Hematopoietic multipotent progenitor cell treated with erythropoietin and hydrocortisone succinate and interleukin-3 and kit ligand, for 4 days (in vitro differentiated cells): ENCODE data around the gene GNAL.
"Not testable (repeated sequence)": the region's sequence is repeated elsewhere in the genome, so short reads cannot be mapped to it uniquely, and the experiment has no call there.

Experiments
- DNase-seq: peaks from one replicate; pipeline ENCODE4 v3.0.0-alpha.2; 2015

The GNAL gene

DNA sequence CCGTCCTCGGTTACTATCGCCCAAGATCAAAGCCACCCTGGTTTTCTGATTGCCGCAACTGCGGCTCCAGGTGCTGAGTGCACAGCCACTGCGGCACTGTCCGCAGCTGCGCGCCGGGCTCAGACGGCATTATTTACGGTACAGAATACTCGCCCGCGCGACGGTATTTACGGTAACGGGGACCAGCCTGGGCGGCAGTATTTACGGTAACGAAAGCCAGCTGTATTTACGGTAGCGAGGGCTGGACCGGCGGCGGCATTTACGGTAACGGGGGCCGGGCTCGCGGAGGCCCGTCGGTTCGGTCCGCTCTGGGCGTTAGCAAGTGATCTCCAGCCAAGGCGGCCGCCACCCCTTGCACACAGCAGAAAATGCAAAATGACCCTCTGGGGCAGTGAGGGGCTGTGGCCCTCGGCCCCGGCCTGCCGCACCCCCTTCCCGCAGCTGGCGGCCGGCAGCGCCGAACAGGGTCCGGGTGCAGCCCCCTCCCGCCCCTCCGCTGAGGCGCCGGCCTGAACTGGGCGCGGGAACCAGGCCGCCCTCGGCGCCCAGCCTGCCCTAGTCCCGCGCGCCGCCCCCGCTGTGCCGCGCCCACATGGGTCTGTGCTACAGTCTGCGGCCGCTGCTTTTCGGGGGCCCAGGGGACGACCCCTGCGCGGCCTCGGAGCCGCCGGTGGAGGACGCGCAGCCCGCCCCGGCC, at the start of gene GNAL:
Gene GNAL, plus strand, starts transcription at position 293 of the 697 bp plus-strand sequence. Its CDS starts 300 bp downstream, at position 593.
- peak; percentile 78 for DNase-seq

- not testable (repeated sequence) for DNase-seq
These were observed 41.8 kb upstream of the GNAL start for GRCh38 chr18:11647310-11647709.

- DNase-seq = not testable (repeated sequence)
These were observed 41.3 kb upstream of the GNAL start for GRCh38 chr18:11647804-11648203.

DNA sequence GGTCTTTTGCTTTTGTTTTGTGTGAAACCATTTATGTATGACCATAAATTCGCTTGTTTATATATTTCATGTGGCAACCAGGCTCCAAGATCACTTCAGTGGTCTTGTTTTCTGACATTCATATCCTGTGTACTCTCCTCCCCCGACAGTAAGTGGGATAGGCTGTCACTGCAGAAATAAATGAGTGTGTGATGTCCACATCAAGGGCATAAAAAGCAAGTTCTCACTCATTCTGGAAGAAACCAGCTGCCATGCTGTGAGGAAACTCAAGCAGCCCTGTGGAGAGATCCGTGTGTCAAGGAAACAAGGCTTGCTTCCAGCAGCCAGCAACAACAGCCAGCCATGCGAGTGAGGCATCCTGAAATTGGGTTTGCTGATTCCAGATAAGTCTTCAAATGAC, 39.2 kb upstream of the GNAL start:
- no peak for DNase-seq

DNA sequence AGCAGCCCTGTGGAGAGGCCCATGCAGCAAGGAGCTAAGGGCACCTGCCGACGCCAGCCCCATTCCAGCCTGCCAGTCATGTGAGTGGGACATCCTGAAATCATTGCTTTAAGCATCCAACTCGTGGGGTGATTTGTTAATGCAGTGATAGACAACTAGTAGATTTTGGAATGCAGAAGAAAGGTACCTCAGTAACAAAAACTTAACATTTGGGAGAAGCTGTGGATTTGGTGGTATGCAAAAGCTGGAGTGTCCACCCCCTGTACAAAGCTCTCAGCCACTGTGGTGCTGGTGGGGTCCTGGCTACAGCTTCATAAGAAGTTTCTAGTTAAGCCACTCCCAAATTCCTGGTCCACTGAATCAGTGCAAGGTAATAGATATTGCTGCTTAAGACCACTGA, 37.2 kb upstream of the GNAL start:
- DNase-seq = no peak

GRCh38 chr18:11653521-11653920, 35.5 kb upstream of the GNAL start:
- no peak for DNase-seq

GRCh38 chr18:11654736-11655605, 34.1 kb upstream of the GNAL start:
- peak; percentile 67 for DNase-seq

DNA sequence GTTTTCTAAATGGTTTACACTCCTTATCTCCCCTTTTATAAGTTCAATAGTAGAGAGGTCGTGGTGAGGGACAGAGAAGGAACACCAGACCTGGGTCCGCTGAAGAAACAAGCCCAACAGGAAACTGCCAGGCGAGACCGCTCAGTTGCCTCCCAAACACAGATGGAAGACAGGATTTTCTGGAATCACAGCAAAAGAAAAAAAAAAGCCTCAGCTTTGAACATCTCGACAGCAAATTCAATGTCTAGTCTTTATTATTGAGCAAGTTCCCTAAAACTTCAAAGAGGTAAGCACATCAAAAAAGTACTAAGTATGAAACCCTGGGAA, 33.5 kb upstream of the GNAL start:
- no peak for DNase-seq

DNA sequence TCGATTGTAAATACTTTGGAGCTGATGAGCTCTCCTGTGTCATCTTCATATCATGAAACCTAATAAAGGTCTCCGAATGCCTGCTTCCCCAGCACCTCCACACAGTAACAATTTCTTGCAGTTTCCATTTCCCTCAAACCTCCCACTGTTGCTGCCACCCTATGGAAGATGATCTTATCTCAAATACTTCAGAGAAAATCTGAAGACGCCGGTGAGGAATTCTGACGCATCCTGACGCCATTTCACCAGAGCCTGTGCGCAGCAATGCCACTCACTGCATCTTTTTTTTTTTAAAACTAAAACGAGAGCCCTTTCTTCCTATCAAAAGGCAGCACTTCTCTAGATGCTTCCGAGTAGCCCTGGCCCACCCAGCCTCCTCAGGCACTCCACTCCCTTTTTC, 31.9 kb upstream of the GNAL start:
- DNase-seq = no peak

DNA sequence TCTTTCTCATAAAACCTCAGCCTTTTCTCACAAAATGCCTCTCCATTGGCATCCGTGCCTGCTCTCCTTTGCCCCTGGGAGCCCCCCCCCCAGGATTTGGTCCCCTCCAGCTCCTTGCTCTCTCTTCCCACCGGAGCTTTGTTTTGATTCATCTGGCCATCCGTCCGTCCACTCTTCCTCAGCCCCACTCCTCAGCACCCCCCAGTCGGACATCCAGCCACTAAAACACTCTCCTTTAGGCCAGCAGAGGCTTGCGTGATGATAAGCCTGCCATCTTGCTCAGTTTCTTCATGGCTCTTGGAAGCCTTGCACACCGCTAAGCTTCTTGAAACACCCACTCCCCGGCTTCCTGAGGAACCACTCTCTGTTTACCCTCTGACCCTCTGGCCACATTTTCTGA, 31.5 kb upstream of the GNAL start:
- no peak for DNase-seq

DNA sequence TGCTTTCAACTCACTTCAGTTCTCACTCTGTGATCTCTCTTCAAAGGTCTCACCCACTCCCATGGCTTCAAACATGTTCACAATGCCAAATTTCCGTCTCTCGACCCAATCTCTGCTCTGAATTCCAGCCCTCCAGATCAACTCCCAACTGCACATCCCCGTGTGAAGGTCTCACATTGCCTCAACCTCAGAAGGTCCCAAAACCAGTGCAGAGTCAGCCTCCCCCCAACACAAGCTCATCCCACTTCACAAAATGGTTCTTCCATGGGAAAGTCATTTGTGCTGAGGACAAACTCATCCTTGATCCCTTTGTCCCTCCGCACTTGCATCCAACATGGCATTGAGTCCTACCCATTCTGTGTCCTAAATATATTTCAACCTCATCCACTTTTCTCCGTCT, 31.0 kb upstream of the GNAL start:
- no peak for DNase-seq

- no peak for DNase-seq
These were observed 30.1 kb upstream of the GNAL start for GRCh38 chr18:11658989-11659388.

DNA sequence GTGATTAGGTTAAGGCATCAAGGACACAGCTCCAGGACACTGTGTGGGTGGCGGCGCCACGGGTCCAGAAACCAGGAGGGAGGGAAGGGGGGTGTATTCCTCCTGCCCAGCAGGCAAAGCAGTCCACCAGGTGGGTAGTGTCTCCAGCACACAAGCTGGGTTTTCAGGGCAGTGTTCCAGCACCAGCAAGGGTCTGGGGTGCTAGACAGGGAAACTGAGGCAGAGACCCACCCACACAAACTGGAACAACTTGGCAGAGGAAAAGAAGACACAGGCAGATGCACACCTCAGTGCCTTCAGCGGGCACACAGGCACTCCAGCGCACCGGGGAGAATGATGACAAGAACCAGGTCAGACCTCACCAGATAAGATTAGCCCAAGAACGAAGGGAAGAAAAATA, 28.4 kb upstream of the GNAL start:
- DNase-seq = no peak

DNA sequence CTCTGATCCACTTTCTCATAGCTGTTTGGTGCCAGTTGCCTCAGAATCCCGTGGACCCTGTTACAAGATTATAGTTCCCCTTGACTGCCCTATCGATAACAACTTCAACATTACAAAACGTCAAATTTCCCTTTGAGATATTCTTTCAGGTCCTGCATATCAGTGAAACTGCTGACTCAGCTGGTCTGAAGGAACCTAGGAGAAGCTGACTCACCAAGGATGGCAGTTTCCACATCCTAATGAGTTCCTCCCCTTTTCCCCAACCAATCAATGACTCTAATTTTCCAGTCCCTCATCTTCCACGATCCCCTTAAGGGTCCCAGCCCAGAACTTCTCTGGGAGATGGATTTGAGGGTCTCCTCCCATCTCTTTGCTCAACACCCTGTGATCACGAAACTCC, 27.6 kb upstream of the GNAL start:
- DNase-seq = no peak

- no peak for DNase-seq
These were observed 25.5 kb upstream of the GNAL start for GRCh38 chr18:11663439-11664029.

DNA sequence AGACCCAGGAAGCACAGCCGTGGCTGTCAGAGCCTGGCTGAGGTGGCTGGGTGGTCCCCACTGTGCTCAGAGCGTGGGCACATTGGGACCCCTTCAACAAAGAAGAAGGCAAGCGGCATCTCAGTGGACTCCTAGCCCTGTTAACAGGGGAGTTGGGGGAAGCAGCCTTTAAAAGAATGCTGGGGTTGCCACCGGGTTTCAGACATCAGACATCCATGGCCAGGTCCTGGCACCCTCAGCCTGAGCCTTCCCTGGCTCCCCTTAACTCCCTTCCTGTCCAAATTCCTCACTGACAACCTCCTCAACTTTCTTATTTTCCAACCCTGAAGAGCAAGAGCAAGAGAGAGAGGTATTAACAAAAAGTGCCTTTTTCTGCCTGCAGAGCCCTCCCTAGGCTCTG, 24.8 kb upstream of the GNAL start:
- DNase-seq = no peak

DNA sequence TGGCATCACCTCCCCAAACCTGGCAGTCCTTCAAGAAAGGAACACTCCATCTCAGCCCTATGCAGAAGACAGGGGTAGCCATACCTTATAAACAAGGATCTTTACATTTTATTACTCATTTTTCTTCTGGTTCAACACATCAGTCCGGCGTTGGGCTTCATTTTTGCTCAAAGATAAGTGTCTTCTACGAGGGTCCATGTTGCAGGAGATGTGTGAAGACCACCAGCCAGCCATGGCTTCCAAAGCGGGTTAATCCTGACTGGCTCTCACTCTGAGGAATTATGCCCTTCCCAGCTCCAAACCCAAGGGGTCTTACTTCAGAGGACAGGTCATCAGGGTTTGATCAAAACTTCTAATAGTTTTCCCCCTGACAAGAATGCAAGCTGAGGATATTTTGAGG, 23.9 kb upstream of the GNAL start:
- no peak for DNase-seq

DNA sequence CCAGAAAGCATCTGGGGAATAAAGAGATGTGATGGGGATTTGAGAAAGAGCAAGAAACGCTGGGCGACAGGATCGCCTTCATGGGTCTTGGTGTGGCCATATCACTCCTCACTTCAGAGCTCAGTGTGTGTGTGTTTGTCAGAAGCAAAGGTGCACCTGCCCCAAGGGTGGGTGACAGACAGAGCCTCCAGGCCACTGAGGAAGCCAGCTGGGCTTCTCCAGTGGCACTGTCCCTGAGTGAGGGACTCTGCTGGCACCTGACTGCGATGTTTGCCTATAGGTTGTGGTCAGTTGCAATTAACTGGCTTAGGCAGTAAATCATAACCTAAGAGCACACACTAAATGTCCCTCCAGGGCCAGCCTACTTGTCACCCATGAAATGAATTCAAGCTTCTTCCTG, 23.5 kb upstream of the GNAL start:
- no peak for DNase-seq

- DNase-seq = no peak
These were observed 22.9 kb upstream of the GNAL start for GRCh38 chr18:11666176-11666575.

DNA sequence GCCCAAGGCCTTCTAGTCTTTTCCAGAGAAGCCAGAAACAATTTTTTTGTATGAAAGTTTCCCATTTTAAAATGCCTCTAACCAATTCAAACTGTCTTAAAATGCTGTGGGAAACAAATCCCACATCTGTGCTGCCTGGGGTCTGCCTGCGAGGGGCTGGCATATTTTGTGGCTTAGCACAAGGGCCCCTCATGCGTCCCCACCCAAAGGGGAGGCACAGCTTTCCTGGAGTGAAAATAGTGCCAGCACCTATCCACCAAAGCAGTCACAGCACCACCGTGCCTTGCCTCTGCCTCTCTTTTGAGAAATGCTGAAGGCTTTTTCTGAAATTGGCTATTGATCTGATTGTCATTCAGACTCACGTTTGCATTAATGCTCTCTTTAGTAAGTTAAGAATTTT, 22.2 kb upstream of the GNAL start:
- no peak for DNase-seq

DNA sequence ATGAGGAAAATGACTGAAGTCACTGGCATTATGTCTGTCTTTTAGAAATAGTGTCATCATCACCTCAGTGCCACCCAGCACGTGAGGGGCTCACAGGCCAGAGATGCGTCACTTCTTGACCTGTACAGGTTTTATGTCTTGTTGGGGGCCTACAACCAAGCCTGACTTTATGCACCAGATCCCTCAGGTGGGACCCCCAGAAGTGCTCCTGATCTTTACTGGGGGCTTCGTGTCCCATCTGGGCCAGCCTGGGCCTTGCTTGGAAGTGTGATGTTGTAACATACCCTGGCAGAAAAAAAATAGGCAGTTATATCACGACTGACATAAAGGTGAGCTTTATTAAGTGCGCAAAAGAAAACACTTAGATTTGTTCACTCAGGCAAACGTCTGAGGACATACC, 21.5 kb upstream of the GNAL start:
- no peak for DNase-seq

GRCh38 chr18:11668441-11669169, 20.5 kb upstream of the GNAL start:
- no peak for DNase-seq

GRCh38 chr18:11669271-11669947, 19.7 kb upstream of the GNAL start:
- DNase-seq = no peak
